Fibroblast of pulmonary artery (primary cell): Measurements from ENCODE around the gene EXOC7.
A peak's percentile ranks its signal among the peaks of the same experiment; 100 is the strongest.

Experiments used
- DNase-seq: peaks from one replicate; pipeline ENCODE4 v3.0.0-alpha.2; 2010; ENCODE audit warnings: low read depth
- H3K4me3 ChIP-seq: replicated peaks from 2 replicates; pipeline ENCODE4 v1.5.1; 2011; ENCODE audit warnings: low read depth, mild to moderate bottlenecking, control low read depth, low read length, moderate library complexity
- TF ChIP-seq, protein P1 (sequence below): IDR thresholded peaks from 2 replicates; pipeline ENCODE4 v1.5.1; 2011; ENCODE audit warnings: mild to moderate bottlenecking, control low read depth, low read length, inconsistent platforms; ENCODE audit errors: missing control alignments

The EXOC7 gene, protein sequence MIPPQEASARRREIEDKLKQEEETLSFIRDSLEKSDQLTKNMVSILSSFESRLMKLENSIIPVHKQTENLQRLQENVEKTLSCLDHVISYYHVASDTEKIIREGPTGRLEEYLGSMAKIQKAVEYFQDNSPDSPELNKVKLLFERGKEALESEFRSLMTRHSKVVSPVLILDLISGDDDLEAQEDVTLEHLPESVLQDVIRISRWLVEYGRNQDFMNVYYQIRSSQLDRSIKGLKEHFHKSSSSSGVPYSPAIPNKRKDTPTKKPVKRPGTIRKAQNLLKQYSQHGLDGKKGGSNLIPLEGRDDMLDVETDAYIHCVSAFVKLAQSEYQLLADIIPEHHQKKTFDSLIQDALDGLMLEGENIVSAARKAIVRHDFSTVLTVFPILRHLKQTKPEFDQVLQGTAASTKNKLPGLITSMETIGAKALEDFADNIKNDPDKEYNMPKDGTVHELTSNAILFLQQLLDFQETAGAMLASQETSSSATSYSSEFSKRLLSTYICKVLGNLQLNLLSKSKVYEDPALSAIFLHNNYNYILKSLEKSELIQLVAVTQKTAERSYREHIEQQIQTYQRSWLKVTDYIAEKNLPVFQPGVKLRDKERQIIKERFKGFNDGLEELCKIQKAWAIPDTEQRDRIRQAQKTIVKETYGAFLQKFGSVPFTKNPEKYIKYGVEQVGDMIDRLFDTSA

DNA sequence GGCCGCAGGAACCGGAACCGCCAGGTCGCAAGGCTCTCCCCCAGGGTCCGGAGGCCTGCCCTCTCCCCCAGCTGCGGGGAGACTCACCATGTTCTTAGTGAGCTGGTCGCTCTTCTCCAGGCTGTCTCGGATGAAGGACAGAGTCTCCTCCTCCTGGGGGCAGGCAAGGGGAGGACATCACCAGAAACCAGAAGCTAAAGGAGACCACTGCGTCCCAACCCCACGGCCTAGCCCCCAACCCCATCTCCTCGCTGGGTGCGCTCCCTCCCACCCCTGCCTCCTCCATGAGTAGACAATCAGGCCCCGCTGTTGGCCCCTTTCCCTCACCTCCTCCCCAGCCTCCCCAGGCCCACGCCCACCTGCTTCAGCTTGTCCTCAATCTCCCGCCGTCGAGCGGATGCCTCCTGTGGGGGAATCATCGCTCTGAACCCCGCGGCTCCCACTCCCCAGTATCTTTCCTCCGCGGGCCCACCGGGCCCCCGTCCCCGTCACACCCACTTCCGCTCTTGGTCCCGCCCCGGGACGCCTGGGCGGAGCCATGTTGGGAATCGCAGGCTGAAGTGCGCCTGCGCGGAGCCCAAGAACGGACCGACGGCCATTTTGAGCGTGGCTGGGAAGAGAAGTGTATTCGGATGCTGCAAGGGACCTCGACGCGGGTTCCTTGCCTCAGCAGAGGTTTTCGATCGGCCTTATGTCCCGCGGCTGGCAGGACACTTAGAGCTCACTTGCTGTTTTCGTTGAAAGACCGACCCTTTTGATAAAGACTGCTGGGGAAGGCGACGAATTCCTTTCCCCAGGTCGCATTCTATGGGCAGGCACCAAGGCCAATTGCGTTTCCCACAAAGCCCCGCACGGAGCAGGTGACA lies at the start of gene EXOC7:
Gene EXOC7 (minus strand): TSS at position 514 of the 866 bp plus-strand sequence. CDS start 95 bp downstream, at position 419.
- TF ChIP-seq, protein P1, sequence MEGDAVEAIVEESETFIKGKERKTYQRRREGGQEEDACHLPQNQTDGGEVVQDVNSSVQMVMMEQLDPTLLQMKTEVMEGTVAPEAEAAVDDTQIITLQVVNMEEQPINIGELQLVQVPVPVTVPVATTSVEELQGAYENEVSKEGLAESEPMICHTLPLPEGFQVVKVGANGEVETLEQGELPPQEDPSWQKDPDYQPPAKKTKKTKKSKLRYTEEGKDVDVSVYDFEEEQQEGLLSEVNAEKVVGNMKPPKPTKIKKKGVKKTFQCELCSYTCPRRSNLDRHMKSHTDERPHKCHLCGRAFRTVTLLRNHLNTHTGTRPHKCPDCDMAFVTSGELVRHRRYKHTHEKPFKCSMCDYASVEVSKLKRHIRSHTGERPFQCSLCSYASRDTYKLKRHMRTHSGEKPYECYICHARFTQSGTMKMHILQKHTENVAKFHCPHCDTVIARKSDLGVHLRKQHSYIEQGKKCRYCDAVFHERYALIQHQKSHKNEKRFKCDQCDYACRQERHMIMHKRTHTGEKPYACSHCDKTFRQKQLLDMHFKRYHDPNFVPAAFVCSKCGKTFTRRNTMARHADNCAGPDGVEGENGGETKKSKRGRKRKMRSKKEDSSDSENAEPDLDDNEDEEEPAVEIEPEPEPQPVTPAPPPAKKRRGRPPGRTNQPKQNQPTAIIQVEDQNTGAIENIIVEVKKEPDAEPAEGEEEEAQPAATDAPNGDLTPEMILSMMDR = no peak
- H3K4me3 ChIP-seq = peak within 1 kb of the TSS; percentile 86
- peak; percentile 91 for DNase-seq

DNA sequence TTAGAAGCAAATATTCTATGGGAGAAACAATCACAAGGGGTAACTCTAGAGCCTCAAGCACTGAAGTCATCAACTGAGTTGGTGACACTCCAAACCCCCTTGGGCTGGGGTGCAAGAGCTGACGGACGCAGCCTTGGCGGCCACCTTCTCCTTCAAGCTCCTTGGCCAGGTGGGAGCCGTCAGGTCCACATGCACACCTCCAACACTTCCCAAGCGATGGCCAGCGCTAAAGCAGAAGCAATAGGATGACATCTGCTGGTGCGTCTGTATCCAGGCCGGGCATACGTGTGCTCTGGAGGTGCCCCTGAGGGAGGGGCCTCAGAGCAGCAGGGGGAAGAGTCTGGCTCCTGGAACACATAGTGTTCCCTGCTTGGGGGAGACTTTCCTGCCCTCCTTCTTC lies 49.6 kb upstream of the EXOC7 start:
- DNase-seq = no peak
- TF ChIP-seq, protein P1 = no peak
- no peak overlapping the region for H3K4me3 ChIP-seq

DNA sequence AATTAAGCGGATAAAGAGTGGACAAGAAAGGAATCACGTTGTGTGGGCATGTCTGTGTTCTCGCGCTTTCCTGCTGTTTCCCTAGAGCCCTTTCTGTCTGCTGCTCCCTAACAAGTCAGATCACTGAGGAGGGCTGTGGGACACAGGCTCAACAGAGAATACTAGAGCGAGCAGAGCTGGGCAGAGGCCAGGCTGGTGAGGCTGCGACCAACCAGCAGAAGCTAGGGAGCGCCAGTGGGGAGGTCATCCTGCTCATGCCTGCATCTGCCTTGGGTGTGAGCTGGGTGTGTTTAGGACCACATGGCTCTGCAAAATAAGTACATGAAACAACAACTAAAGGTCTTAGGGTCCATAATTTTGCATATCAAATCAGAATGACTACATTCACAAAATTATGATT lies 49.0 kb upstream of the EXOC7 start:
- H3K4me3 ChIP-seq = no peak overlapping the region
- TF ChIP-seq, protein P1 = no peak
- no peak for DNase-seq

DNA sequence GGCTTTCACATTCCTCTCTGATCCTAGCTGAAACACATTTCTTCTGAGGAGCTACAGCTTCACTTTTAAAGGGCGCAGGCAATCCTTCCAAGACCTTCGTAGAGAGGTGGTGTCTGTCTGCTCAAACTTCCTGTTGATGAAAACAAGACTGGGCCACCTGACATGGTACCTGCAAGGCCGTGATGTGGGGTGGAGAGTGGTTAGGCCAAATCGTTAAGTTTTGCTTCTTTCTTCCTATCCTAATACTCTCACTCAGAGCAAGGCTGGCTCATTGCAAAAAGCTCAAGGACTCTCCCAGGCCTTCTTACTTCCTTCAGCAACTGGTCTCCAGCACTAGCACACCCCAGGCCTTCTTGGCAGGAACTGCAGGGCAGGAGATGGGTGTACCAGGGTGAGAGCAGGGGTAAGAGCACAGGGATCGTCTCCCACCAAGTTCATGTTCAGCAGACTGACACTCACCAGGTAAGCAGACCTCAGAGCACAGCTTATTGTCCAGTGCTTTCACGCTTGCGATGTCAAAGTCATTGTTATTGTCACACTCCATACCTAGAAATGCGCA lies 48.4 kb upstream of the EXOC7 start:
- H3K4me3 ChIP-seq = no peak overlapping the region
- no peak for DNase-seq
- TF ChIP-seq, protein P1 = no peak

DNA sequence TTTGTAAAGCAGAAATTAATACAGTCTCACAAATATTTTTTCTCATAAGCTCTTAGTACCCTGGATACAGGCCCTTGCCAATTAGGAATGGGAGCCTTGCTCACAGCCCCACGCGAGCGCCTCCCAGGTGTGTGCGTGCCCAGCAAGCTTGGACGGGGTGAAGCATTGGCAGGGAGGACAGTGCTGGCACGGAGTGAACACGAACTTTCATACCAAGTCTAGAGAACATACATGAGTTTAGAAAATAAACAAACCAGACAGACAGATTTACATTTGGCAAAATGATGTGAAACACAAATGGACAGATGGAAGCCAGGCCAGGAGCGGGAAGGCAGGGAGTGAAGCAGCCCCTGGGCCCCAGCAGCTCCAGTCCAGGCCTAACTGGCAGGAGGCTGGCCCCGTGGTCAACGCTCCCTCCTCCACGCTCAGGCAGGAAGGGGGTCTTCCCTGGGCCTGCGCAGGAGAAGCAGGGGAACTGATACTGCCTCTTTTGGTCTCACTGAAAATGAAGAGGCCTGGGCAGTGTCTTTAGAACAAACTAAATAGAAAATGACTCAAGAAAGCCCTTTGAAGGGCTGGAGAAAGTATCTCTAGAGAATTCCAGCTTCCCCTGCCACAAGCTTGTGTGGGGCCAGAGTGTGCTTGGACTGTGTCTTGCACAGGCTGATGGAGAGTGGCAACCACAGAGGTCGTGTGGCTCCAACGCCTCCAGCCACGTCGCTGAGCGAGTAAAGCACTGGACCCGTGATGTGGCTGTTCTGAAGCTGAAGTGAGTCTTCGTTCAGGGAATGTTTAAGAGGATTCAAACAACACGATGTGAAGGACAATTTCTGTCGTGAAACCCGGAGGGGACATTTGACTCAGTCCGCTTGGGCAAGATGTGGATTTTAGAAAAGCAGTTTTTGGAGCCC lies 47.4 kb upstream of the EXOC7 start:
- no peak overlapping the region for H3K4me3 ChIP-seq
- DNase-seq = no peak
- TF ChIP-seq, protein P1 = no peak

DNA sequence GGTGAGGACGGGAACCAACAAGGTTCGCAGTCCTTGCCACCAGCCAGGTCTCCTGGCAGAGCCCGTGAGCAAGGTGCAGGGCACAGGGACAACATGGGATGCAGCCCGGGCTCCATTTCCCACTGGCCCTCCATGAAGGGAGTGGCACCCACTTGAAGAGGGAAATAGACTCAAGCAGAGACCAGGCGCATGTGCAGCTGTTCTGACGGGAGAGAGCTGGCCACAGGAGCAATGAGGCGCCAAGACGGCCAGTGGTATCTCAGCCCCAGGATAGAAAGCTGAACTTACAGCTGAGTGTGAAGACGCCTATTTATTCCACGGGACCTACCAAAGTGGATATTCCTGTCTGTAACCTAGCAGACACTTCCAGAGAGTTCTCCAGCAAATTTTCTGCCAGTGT lies 45.6 kb upstream of the EXOC7 start:
- DNase-seq = no peak
- H3K4me3 ChIP-seq = no peak overlapping the region
- TF ChIP-seq, protein P1 = no peak
